NCI-H2171 (cell line): ENCODE data around the gene MLLT1.

ENCODE experiments used
- DNase-seq: peaks from one replicate; lab custom pipeline; 2025; lab: John Stamatoyannopoulos, UW

MLLT1 gene

GRCh38 chr19:6221878-6222746 is 57.7 kb downstream of the MLLT1 start:
- peak; percentile 34 for DNase-seq

GRCh38 chr19:6221220-6221877 is 58.4 kb downstream of the MLLT1 start:
- no peak for DNase-seq

- DNase-seq: no peak
Observed at GRCh38 chr19:6220385-6221191, 59.2 kb downstream of the MLLT1 start.

GRCh38 chr19:6219586-6220290 is 60.0 kb downstream of the MLLT1 start:
- no peak for DNase-seq

GRCh38 chr19:6219147-6219525 is 60.6 kb downstream of the MLLT1 start:
- DNase-seq: no peak

- no peak for DNase-seq
Observed at GRCh38 chr19:6218491-6219146, 61.2 kb downstream of the MLLT1 start.

GRCh38 chr19:6217752-6218334 is 61.9 kb downstream of the MLLT1 start:
- no peak for DNase-seq

- DNase-seq: peak; percentile 47
Observed at GRCh38 chr19:6216996-6217751, 62.6 kb downstream of the MLLT1 start.

GRCh38 chr19:6216236-6216995 is 63.4 kb downstream of the MLLT1 start:
- DNase-seq: no peak

GRCh38 chr19:6215701-6216235 is 64.0 kb downstream of the MLLT1 start:
- no peak for DNase-seq

- no peak for DNase-seq
Observed at GRCh38 chr19:6214881-6215541, 64.8 kb downstream of the MLLT1 start.

- DNase-seq: no peak
Observed at GRCh38 chr19:6213696-6214641, 65.8 kb downstream of the MLLT1 start.

GRCh38 chr19:6213266-6213595 is 66.5 kb downstream of the MLLT1 start:
- DNase-seq: no peak

- DNase-seq: no peak
Observed at GRCh38 chr19:6212403-6213265, 67.1 kb downstream of the MLLT1 start.

GRCh38 chr19:6211632-6212402 is 68.0 kb downstream of the MLLT1 start:
- DNase-seq: no peak
